DND-41 (cell line): ENCODE data around the gene PNN.

Source experiments
- ATAC-seq: fragments of 200-7000 bp; cut with Tn5 transposase; 3 replicates; pipeline ENCODE4 v1.9.1; 2021; ENCODE audit warnings: low read depth; ENCODE audit not compliant: insufficient read depth
- DNase-seq: peaks from one replicate; pipeline ENCODE4 v3.0.0-alpha.2; 2020
- H2AFZ ChIP-seq: 2 replicates; pipeline ENCODE4 v1.6.0; 2012; ENCODE audit warnings: low read depth, low read length
- H3K27ac ChIP-seq: 2 replicates; pipeline ENCODE4 v1.5.1; 2012; ENCODE audit warnings: low read length, inconsistent platforms
- H3K27me3 ChIP-seq: fragments of 200-600 bp; sonication (generic); 2 replicates; pipeline ENCODE4 v1.6.0; 2012; ENCODE audit warnings: low read length, mild to moderate bottlenecking, inconsistent platforms; ENCODE audit not compliant: insufficient read depth, poor library complexity
- H3K36me3 ChIP-seq: 2 replicates; pipeline ENCODE4 v1.5.1; 2012; ENCODE audit warnings: low read length, inconsistent platforms; ENCODE audit not compliant: insufficient read depth
- H3K4me1 ChIP-seq: 2 replicates; pipeline ENCODE4 v1.5.1; 2012; ENCODE audit warnings: mild to moderate bottlenecking, low read length; ENCODE audit not compliant: insufficient read depth
- H3K4me2 ChIP-seq: 2 replicates; pipeline ENCODE4 v1.6.0; 2012; ENCODE audit warnings: mild to moderate bottlenecking, moderate library complexity, low read length, inconsistent platforms; ENCODE audit not compliant: insufficient read depth
- H3K4me3 ChIP-seq, 2 experiments: fragments of 200-600 bp in 1 of 2; shearing (Covaris generic) in 1 of 2; 2 replicates each; pipeline ENCODE4 v1.5.1; 2012 to 2016; ENCODE audit warnings: inconsistent platforms in 2 of 2, low read length in 2 of 2, mild to moderate bottlenecking in 2 of 2, low read depth in 1 of 2, moderate library complexity in 1 of 2
- H3K79me2 ChIP-seq: 2 replicates; pipeline ENCODE4 v1.6.0; 2012; ENCODE audit warnings: low read length, inconsistent platforms; ENCODE audit not compliant: insufficient read depth
- H3K9ac ChIP-seq: 2 replicates; pipeline ENCODE4 v1.6.0; 2012; ENCODE audit warnings: low read depth, mild to moderate bottlenecking, inconsistent platforms, low read length, moderate library complexity
- H3K9me3 ChIP-seq: 2 replicates; pipeline ENCODE4 v1.5.1; 2012; ENCODE audit warnings: low read length, moderate library complexity, mild to moderate bottlenecking, inconsistent platforms; ENCODE audit not compliant: insufficient read depth, severe bottlenecking
- H4K20me1 ChIP-seq: 2 replicates; pipeline ENCODE4 v1.6.0; 2012; ENCODE audit warnings: low read length; ENCODE audit not compliant: insufficient read depth
- EZH2 ChIP-seq: IDR thresholded peaks from 3 replicates; pipeline ENCODE4 v1.6.1; 2012; ENCODE audit warnings: borderline replicate concordance, low read depth, mild to moderate bottlenecking, moderate library complexity, low read length, inconsistent platforms; ENCODE audit not compliant: severe bottlenecking
- TF ChIP-seq, protein P1 (sequence below): IDR thresholded peaks from 2 replicates; pipeline ENCODE4 v1.5.1; 2012; ENCODE audit warnings: borderline replicate concordance, low read length, moderate library complexity, mild to moderate bottlenecking; ENCODE audit not compliant: poor library complexity, severe bottlenecking; ENCODE audit errors: extremely low read depth

The PNN gene

DNA sequence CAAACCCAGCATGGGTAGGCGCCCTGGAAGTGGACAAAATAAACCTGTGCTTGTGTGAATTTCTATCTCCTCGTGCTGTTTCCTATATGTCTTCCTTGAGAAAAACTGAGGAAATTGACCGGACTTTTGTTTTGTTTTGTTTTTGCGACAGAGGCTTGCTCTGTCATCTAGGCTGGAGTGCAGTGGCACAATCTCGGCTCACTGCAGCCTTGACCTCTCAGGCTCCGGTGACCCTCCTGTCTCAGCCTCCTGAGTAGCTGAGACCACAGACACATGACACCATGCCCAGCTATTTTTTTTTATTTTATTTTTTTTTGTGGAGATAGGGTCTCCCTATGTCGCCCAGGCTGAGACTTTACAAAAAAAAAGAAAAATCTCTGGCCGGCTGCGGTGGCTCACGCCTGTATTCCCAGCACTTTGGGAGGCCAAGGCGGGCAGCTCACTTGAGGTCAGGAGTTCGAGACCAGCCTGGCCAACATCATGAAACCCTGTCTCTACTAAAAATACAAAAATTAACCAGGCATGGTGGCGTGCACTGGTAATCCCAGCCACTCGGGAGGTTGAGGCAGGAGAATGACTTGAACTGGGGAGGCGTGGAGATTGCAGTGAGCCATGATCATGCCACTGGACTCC lies 36.2 kb downstream of the PNN start:
- H3K36me3 ChIP-seq, result no peaks in the 10 kb centered on the region
- no peak overlapping the region for H2AFZ ChIP-seq
- H3K27ac ChIP-seq, result no peak overlapping the region
- H3K9ac ChIP-seq, result no peak overlapping the region
- DNase-seq (no peak), ATAC-seq (no peak)
- TF ChIP-seq, protein P1, sequence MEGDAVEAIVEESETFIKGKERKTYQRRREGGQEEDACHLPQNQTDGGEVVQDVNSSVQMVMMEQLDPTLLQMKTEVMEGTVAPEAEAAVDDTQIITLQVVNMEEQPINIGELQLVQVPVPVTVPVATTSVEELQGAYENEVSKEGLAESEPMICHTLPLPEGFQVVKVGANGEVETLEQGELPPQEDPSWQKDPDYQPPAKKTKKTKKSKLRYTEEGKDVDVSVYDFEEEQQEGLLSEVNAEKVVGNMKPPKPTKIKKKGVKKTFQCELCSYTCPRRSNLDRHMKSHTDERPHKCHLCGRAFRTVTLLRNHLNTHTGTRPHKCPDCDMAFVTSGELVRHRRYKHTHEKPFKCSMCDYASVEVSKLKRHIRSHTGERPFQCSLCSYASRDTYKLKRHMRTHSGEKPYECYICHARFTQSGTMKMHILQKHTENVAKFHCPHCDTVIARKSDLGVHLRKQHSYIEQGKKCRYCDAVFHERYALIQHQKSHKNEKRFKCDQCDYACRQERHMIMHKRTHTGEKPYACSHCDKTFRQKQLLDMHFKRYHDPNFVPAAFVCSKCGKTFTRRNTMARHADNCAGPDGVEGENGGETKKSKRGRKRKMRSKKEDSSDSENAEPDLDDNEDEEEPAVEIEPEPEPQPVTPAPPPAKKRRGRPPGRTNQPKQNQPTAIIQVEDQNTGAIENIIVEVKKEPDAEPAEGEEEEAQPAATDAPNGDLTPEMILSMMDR, result no peak
- no peak for TF ChIP-seq EZH2
- H3K4me1 ChIP-seq, result no peaks in the 10 kb centered on the region
- no peaks in the 10 kb centered on the region for H3K27me3 ChIP-seq
- H3K9me3 ChIP-seq, result no peaks in the 10 kb centered on the region
- no peak overlapping the region for H3K4me3 ChIP-seq
- no peak overlapping the region for H3K4me2 ChIP-seq
- no peaks in the 10 kb centered on the region for H4K20me1 ChIP-seq
- H3K79me2 ChIP-seq, result no peaks in the 10 kb centered on the region

DNA sequence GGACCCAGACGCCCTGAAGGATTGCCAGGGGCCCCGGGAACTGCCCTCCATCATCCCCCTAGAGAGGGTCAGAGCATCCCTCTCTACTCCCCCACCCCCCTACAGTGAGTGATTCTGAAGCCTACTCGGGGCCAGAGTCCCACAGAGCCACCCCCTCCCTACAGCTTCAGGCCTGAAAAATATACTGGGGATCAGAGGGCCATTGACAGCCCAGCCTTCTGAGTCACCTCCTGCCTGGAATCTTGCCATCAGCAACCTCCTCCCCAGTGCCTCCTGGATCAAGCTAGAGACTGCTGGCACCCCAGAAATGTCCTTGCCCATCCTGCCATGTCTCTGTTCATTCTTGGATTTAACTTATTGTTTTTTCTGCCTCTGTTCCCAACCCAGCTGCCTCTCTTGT lies 37.0 kb downstream of the PNN start:
- Histone ChIP-seq H3K79me2 (no peaks in the 10 kb centered on the region), H3K36me3 (no peaks in the 10 kb centered on the region), H3K4me1 (no peaks in the 10 kb centered on the region), H2AFZ (no peak overlapping the region), H3K4me2 (no peak overlapping the region), H3K27me3 (no peaks in the 10 kb centered on the region), H3K9me3 (no peaks in the 10 kb centered on the region), H3K9ac (no peak overlapping the region), H3K27ac (no peak overlapping the region), H3K4me3 (no peak overlapping the region), H4K20me1 (no peaks in the 10 kb centered on the region)
- no peak for DNase-seq
- no peak for ATAC-seq
- no peak for TF ChIP-seq EZH2
- TF ChIP-seq, protein P1, result no peak

DNA sequence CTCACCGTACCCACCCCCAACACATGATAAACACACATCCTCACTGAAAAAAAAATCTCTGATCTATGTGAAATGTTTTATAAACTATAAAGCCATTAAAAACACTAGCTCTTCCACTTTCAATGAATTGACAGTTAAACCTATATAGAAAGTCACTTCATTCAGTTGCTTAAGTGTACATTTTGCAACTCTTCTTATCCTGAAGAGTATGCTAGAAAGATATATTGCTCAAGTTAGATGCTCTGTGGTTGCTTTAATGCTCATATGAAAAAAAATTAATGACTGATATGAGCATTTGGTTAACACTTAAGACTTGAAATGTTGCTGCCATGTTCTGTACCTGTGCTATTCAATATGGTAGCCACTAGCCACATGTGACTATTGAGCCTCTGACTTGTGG lies 37.6 kb downstream of the PNN start:
- H2AFZ ChIP-seq, result no peak overlapping the region
- no peaks in the 10 kb centered on the region for H3K4me1 ChIP-seq
- H3K9me3 ChIP-seq, result no peaks in the 10 kb centered on the region
- no peak for TF ChIP-seq EZH2
- TF ChIP-seq, protein P1, result no peak
- DNase-seq (no peak), ATAC-seq (no peak)
- no peaks in the 10 kb centered on the region for H4K20me1 ChIP-seq
- no peak overlapping the region for H3K4me3 ChIP-seq
- no peak overlapping the region for H3K27ac ChIP-seq
- no peaks in the 10 kb centered on the region for H3K36me3 ChIP-seq
- no peak overlapping the region for H3K4me2 ChIP-seq
- H3K27me3 ChIP-seq, result no peaks in the 10 kb centered on the region
- no peak overlapping the region for H3K9ac ChIP-seq
- no peaks in the 10 kb centered on the region for H3K79me2 ChIP-seq
